Esophagus muscularis mucosa (tissue), 4 donors: Measurements from ENCODE around the gene TLE2. TPM values are rescaled to one million over a fixed set of nuclear protein-coding genes. Genes with fewer than 3 reads are reported as not detected.

Experiments
- DNase-seq: peaks from one replicate; pipeline ENCODE4 v3.0.0-alpha.2; 2017; ENCODE audit errors: extremely low spot score
- H3K27ac ChIP-seq, 4 donors: fragments of 200-600 bp; sonication (generic); replicated peaks in 1 of 4; 1 replicate in 3 of 4; 2 replicates in 1 of 4; pipeline ENCODE4 v1.5.1; 2016 to 2019; ENCODE audit warnings: mild to moderate bottlenecking in 1 of 4
- H3K27me3 ChIP-seq, 4 donors: fragments of 200-600 bp; sonication (generic); one replicate each; pipeline versions ENCODE4 v1.5.1 to v1.6.0; 2016 to 2019
- H3K36me3 ChIP-seq, 4 donors: fragments of 200-600 bp; sonication (generic); one replicate each; pipeline ENCODE4 v1.5.1; 2016 to 2019
- H3K4me1 ChIP-seq, 4 donors: fragments of 200-600 bp; sonication (generic); one replicate each; pipeline ENCODE4 v1.5.1; 2016 to 2019
- H3K4me3 ChIP-seq, 4 donors: fragments of 200-600 bp; sonication (generic); 1 replicate in 2 of 4; 2 replicates in 2 of 4; pipeline ENCODE4 v1.5.1; 2016 to 2019; ENCODE audit warnings: mild to moderate bottlenecking in 4 of 4, moderate library complexity in 1 of 4
- H3K9me3 ChIP-seq, 4 donors: fragments of 200-600 bp; sonication (generic); 1 replicate in 3 of 4; 2 replicates in 1 of 4; pipeline ENCODE4 v1.5.1; 2016 to 2019
- EP300 ChIP-seq: sonication (generic); formaldehyde crosslinking; IDR thresholded peaks from one replicate; pipeline ENCODE4 v1.6.1; 2017; ENCODE audit warnings: antibody characterized with exemption
- POLR2A ChIP-seq: fragments of 450-650 bp; IDR thresholded peaks from one replicate; pipeline ENCODE4 v1.6.1; 2017; ENCODE audit warnings: antibody characterized with exemption, moderate library complexity, mild to moderate bottlenecking, low read depth
- POLR2AphosphoS5 ChIP-seq, 2 donors: sonication (generic); formaldehyde crosslinking; IDR thresholded peaks; one replicate each; pipeline ENCODE4 v1.6.1; 2017; ENCODE audit warnings: antibody characterized with exemption in 2 of 2
- WGBS: methylation state at CpG from one replicate; pipeline ENCODE4 v1.1.5; 2018; 5-methylcytosine and 5-hydroxymethylcytosine counted together
- intact Hi-C: fragments of 100-400 bp; cut with DNase I; formaldehyde crosslinking; loops from one replicate; pipeline ENCODE4 v1.15.1; 2023
- total RNA-seq, 4 donors: library from RNA; depleted of rRNA; stranded (reverse); fragments of >200 nt; gene quantifications; one replicate each; pipeline versions ENCODE4 v1.1.0 to v1.2.1, GENCODE V29; 2016
- TF ChIP-seq, protein P1 (sequence below), 3 experiments: fragments of 200-600 bp in 2 of 3; fragments of 450-650 bp in 1 of 3; sonication (generic) in 2 of 3; IDR thresholded peaks; one replicate each; pipeline ENCODE4 v1.5.1; 2017 to 2019; ENCODE audit warnings: antibody characterized with exemption in 3 of 3, mild to moderate bottlenecking in 2 of 3, moderate library complexity in 1 of 3

The TLE2 gene
- total RNA-seq, 4 donors from 2014 or later, result 34.0 to 51.2 (median 44.1) TPM

DNA sequence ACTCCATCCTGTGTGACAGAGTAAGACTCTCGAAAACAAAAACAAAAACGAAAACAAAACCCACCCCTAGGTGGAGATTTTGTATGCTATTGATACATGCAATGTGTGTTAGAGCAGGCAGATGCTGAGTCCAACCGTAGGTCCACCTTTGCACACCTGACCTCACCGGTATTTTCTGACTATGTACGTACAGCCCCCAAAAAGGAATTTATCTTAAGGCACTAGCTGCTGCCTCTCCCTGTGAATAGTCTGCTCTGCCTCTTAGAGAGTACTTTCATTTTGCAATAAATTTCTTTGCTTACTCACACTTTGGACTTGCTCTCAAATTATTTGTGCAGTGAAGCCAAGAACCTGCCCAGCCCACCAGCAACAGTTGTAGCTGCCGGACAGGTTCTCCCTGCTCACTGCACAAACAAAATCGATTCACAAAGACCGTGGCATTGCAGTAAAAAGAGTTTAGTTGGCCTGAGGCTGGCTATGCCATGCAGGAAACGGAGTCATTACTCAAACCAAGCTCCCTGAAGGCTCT is 76.1 kb downstream of the TLE2 start:
- DNase-seq, result no peak
- H3K27ac ChIP-seq, result peak overlapping the region in 1 of 4 donors; percentile 17
- no peaks in the 10 kb centered on the region for H3K36me3 ChIP-seq
- no peaks in the 10 kb centered on the region for H3K27me3 ChIP-seq
- H3K9me3 ChIP-seq, result no peaks in the 10 kb centered on the region
- TF ChIP-seq, protein P1, sequence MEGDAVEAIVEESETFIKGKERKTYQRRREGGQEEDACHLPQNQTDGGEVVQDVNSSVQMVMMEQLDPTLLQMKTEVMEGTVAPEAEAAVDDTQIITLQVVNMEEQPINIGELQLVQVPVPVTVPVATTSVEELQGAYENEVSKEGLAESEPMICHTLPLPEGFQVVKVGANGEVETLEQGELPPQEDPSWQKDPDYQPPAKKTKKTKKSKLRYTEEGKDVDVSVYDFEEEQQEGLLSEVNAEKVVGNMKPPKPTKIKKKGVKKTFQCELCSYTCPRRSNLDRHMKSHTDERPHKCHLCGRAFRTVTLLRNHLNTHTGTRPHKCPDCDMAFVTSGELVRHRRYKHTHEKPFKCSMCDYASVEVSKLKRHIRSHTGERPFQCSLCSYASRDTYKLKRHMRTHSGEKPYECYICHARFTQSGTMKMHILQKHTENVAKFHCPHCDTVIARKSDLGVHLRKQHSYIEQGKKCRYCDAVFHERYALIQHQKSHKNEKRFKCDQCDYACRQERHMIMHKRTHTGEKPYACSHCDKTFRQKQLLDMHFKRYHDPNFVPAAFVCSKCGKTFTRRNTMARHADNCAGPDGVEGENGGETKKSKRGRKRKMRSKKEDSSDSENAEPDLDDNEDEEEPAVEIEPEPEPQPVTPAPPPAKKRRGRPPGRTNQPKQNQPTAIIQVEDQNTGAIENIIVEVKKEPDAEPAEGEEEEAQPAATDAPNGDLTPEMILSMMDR (IDR thresholded peaks at IDR 0.05), result no peak
- TF ChIP-seq POLR2AphosphoS5 (IDR thresholded peaks at IDR 0.05) (no peak), EP300 (no peak), POLR2A (no peak)
- 39% methylated on average over 9 of the region's 9 CpGs for WGBS
- intact Hi-C loops, result loop anchor here (5.0 kb wide), 1 partner anchor 209 kb away; no protein-coding TSS in a partner anchor
- H3K4me1 ChIP-seq, result peaks cover 14 to 29% (median 22%) of the 10 kb centered on the region in 4 donors
- peak overlapping the region; percentile 4 to 17 (median 7) for H3K4me3 ChIP-seq

DNA sequence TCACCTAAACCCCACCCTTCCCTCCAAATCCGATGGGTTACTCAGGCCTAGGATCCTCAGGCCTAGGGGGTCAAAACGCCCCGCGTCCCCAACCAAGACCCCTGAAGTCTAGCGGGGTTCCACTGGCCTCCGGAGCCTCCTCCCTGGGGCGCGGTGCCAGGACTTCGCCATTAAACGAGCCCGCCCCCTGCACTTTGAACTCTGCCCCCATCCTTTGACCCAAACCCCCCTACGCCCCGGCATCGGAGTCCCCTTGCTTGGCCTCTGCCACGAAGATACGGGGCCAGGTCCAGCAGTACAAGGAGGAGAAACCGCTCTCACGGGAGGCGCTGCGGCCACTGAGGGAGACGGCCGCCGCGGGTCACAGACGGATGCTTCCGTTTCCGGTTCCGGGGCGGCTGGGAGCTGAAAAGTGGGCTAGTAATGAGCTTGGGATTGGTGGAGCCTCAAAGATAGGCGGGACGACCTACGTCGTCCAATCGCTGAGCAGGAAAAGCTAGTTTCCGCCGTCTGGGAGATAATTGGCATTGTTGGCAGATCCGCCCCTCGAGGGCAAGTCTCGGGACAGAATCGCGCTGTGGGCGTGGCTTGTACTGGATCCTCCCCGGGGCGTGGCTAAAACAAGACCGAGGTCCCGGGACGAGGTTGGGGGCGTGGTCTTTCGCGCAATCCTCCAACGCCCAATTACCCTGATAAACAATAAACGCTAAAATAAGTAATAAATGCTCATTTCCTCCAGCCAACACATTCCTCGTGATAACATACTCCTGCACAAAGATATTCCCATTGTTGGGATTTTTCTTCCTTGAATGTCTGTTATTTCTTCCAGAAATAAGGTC is 78.6 kb downstream of the TLE2 start:
- peak; percentile 90 to 98 for TF ChIP-seq POLR2AphosphoS5 (IDR thresholded peaks at IDR 0.05)
- peak; percentile 87 for TF ChIP-seq POLR2A
- TF ChIP-seq EP300, result no peak
- TF ChIP-seq, protein P1 (IDR thresholded peaks at IDR 0.05), result no peak
- H3K9me3 ChIP-seq, result no peaks in the 10 kb centered on the region
- no peaks in the 10 kb centered on the region for H3K27me3 ChIP-seq
- H3K4me3 ChIP-seq, result peak overlapping the region; percentile 55 to 85 (median 80)
- peak; percentile 100 for DNase-seq
- intact Hi-C loops, result loop anchor here (5.0 kb wide), 1 partner anchor 212 kb away; no protein-coding TSS in a partner anchor
- H3K36me3 ChIP-seq, result no peaks in the 10 kb centered on the region
- WGBS, result under 1% methylated on average over 52 of the region's 53 CpGs
- peaks cover 17 to 34% (median 27%) of the 10 kb centered on the region in 4 donors for H3K4me1 ChIP-seq
- H3K27ac ChIP-seq, result peak overlapping the region; percentile 90 to 95 (median 94)

DNA sequence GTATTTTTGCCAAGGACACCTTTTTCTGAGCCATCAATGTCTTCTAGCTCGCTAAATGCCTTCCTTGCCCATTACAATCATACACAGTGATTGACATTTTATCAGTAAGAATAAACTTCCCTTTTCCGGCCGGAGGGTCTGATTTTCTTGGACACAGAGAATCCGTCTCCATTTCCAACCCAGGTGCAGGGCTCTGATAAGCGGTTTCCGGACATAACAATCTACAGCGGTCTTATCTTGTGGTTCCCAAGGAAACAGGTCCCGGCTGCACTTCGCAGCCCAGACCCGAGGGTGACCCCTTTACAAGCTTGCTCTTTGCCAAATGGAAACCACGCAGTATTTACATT is 79.2 kb downstream of the TLE2 start:
- DNase-seq, result no peak
- 1% methylated on average over 11 of the region's 11 CpGs for WGBS

More for the DNA sequence above, 79.2 kb downstream of the TLE2 start:
- Histone ChIP-seq H3K27ac (peak overlapping the region; percentile 90 to 95 (median 94)), H3K4me1 (peaks cover 20 to 37% (median 31%) of the 10 kb centered on the region in 4 donors), H3K27me3 (no peaks in the 10 kb centered on the region), H3K9me3 (no peaks in the 10 kb centered on the region), H3K4me3 (peak overlapping the region; percentile 55 to 85 (median 80)), H3K36me3 (no peaks in the 10 kb centered on the region)
- TF ChIP-seq POLR2A (no peak), EP300 (no peak), POLR2AphosphoS5 (IDR thresholded peaks at IDR 0.05) (no peak)
- TF ChIP-seq, protein P1 (IDR thresholded peaks at IDR 0.05), result no peak
- intact Hi-C loops, result loop anchor here (5.0 kb wide), 1 partner anchor 212 kb away; no protein-coding TSS in a partner anchor

Other genes starting within 250 kb of the TLE2 start
- gene SGTA, start 246.0 kb downstream of the TLE2 start, total RNA-seq, result 10 to 100 TPM; 53.6 to 71.2 (median 59.2) TPM
- 10 to 100 TPM; 22.8 to 65.3 (median 42.4) TPM for gene THOP1, start 243.8 kb downstream of the TLE2 start, total RNA-seq
- gene ZNF554, start 209.4 kb downstream of the TLE2 start, total RNA-seq, result 1 to 10 TPM; 2.9 to 7.1 (median 4.6) TPM
- 1 to 10 TPM; 3.0 to 7.5 (median 5.3) TPM for gene ZNF555, start 187.8 kb downstream of the TLE2 start, total RNA-seq
- gene ZNF556, start 161.9 kb downstream of the TLE2 start, total RNA-seq, result under 1 TPM in 1 of 4 donors, not detected in 3; 0.42 TPM
- gene ZNF57, start 128.4 kb downstream of the TLE2 start, total RNA-seq, result 1 to 10 TPM; 2.2 to 3.6 (median 2.3) TPM
- 1 to 10 TPM; 2.5 to 4.2 (median 3.0) TPM for gene ZNF77, start 84.3 kb downstream of the TLE2 start, total RNA-seq
- 1 to 10 TPM in 1 of 4 donors, under 1 TPM in 2, not detected in 1; 0.75 to 1.2 (median 0.91) TPM for gene TLE6, start 51.7 kb downstream of the TLE2 start, total RNA-seq
- gene TLE5, start 33.2 kb upstream of the TLE2 start, total RNA-seq, result 100 to 1,000 TPM; 657 to 947 (median 804) TPM
- 100 to 1,000 TPM in 3 of 4 donors, 10 to 100 TPM in 1; 90.5 to 169 (median 119) TPM for gene GNA11, start 65.1 kb upstream of the TLE2 start, total RNA-seq
- gene GNA15, start 106.8 kb upstream of the TLE2 start, total RNA-seq, result 10 to 100 TPM in 1 of 4 donors, 1 to 10 TPM in 3; 4.3 to 13.8 (median 5.3) TPM
- 1 to 10 TPM in 3 of 4 donors, under 1 TPM in 1; 0.42 to 5.5 (median 2.4) TPM for gene S1PR4, start 149.5 kb upstream of the TLE2 start, total RNA-seq
- 10 to 100 TPM; 26.2 to 33.6 (median 29.7) TPM for gene NCLN, start 156.7 kb upstream of the TLE2 start, total RNA-seq
- gene CELF5, start 195.4 kb upstream of the TLE2 start, total RNA-seq, result under 1 TPM in 1 of 4 donors, not detected in 3; 0.17 TPM